Activated CD4-positive, CD25-positive, alpha-beta regulatory T cell treated with anti-CD3 and anti-CD28 coated beads, Interleukin-2, amount 50 U/mL, for 72 hours (primary cell): Measurements from ENCODE around the gene SQOR.
"Not testable (repeated sequence)": the region's sequence is repeated elsewhere in the genome, so short reads cannot be mapped to it uniquely, and the experiment has no call there.

Experiments used
- DNase-seq: peaks from one replicate; pipeline ENCODE4 v3.0.0; 2021

The SQOR gene

DNA sequence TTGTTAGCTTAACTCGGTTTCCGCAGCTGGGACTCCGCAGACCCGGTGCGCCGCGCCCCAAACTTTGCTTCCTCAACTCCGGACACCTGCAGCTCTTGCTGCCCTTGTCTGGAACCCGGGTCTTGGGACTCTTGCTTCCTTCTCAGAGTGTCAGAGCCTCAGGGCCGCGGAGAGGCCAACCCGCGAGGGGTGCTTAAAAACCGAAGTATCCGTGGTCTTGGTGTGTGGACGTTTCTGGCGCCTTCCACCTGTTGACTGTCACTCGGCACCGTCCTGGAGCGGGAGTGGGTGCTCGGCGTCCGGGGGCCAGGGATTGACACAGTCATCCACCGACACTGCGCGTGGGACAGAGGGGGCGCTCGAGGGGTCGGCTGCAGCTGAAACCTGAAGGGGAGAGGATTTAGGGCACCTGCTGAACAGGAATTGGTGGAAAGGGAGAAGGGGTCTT lies 386 bp downstream of the SQOR start:
- DNase-seq = peak; percentile 63

GRCh38 chr15:45635763-45636292 lies 999 bp downstream of the SQOR start:
- DNase-seq = no peak

- DNase-seq = no peak
Measured at GRCh38 chr15:45637141-45637540, 2.3 kb downstream of the SQOR start.

GRCh38 chr15:45637552-45638033 lies 2.8 kb downstream of the SQOR start:
- peak; percentile 40 for DNase-seq

GRCh38 chr15:45640616-45641015 lies 5.8 kb downstream of the SQOR start:
- DNase-seq = no peak

DNA sequence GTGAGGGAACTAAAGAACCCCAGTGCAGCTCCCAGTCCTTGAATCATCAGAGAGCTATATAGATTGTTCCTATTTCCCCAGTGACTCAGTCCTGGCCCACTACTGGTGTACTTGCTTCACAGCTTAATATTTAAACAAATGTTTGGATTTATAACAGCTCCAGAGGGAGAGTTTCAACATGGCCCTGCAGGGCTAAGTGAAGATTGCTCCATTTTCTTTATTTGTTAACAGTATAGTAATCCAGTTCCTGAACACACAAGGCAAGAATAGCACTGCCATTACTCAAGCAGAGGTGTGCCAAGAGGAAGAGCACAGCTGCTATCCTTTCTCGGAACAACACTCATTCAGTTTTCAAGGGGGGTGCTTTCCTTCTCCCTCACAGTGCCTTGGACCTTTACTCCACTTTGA lies 6.5 kb downstream of the SQOR start:
- DNase-seq = no peak

DNA sequence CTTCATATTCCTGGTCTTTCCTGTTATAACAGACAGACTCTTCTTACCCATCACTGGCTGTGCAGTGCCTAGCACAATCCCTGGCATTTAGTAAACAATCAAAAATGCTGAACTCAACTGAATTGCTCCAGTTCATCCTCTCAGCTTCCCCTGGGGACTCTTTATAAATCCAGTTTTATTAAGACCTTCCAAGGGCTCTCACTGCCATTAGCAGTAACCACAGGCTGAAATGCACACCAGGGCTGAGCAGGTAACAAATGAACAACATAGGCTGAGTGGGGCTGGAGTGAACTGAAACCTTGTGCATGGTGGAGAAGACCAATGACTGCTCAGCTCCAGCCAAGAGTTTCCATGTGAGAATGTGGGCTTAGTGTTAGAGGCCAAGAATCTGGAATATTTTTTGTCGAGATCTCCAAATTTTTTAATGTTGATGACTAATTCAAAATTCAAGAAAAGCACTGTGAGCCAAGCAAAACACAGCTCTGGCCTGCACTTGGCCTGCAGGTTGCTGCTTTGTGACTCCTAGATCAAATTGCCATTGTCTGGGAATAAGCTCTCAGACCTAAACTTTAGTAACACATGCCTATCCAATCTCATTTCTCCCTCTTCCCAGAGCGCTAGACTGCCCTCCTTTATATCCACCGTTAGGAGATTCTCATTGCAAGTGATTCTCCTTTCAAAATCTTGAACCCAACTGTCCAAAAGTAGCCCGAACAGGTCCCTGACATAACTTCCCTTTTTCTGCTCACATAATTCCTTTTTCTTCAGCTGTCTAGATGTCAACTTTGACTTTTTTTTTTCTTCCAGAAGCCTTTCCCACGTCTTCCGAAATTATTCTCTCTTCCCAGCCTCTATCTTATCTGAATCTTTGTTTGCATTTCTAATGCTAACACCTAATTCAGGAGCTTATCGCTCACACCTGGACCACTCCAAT lies 7.4 kb downstream of the SQOR start:
- DNase-seq = no peak

DNA sequence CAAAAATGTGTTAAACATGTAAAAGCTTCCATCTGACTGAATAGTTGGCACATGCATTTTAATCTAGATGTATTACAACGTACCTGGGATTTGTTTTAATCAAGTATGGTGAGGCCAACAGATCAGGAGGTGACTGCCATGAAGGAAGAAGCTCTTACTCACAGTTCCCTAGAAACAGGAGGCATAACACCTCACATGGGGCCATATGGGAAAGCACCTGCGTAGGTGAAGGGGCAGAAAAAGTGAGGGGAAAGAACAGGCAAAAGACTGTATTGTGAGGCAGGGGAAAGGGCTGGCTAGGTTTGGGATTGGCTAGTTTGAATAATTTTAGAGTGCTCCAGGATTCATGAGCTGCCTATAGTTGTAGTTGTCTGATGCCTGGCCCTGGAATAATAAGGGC lies 9.6 kb downstream of the SQOR start:
- no peak for DNase-seq

- DNase-seq = no peak
Measured at GRCh38 chr15:45645026-45645980, 10.5 kb downstream of the SQOR start.

GRCh38 chr15:45646220-45646619 lies 11.4 kb downstream of the SQOR start:
- no peak for DNase-seq

GRCh38 chr15:45647828-45648227 lies 13.0 kb downstream of the SQOR start:
- DNase-seq = no peak

DNA sequence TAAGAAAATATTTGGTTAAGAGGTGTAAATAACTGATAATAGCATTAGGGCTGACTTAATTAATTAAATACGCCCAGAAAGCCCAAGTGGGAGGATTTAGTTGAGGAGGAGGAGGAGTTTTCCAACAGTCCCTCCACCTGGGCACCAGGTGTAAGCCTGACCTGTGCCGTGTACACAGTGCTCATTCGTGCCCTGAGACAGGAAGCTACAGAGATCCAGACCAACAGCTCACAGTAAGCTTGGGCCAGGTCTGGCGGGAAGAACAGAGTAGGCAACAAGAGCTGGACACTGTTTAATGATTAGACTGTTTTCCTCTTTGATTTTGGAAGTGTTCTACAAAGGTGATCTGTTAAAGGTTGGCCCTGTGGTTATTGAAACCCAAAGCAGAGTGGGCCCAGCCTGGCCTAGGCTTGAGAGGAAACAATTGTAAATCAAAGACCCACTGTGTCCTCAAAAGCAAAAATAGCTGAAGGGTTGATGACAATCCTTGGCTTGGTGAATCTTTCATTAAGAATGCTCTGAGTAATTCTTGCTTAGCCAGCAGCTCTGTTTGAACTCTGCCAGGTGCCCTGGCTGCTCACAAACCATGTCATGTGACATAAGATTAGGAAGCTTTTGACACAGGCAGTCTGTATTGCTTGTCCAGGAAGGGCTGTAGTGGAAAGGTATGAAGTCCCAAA lies 13.8 kb downstream of the SQOR start:
- DNase-seq = no peak

DNA sequence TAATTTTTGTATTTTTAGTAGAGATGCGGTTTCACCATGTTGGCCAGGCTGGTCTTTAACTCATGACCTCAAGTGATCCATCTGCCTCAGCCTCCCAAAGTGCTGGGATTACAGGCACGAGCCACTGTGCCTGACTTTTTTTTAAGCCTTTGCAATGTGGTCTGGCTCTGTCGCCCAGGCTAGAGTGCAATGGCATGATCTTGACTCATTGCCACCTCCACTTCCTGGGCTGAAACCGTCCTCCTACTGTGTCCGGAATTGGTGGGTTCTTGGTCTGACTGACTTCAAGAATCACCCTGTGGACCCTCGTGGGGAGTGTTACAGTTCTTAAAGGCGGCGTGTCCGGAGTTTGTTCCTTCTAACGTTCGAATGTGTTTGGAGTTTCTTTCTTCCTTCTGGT lies 15.2 kb downstream of the SQOR start:
- DNase-seq = not testable (repeated sequence)

DNA sequence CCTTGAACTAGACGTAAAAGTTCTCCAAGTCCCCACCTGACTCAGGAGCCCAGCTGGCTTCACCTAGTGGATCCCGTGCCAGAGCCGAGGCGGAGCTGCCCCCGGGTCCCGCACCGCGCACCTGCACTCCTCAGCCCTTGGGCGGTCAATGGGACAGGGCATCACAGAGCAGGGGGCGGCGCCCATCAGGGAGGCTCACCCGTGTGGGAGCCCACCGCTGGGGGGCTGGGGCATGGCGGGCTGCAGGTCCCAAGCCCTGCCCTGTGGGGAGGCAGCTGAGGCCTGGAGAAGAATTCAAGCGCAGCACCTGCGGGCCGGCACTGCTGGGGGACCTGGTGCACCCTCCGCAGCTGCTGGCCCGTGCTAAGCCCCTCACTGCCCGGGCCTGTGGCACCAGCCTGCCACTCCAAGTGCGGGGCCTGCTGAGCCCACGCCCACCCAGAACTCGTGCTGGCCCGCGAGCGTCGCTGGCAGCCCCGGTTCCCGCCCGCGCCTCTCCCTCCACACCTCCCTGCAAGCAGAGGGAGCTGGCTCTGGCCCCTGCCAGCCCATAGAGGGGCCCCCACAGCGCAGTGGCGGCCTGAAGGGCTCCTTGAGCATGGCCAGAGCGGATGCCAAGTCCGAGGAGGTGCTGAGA lies 16.2 kb downstream of the SQOR start:
- DNase-seq = no peak

DNA sequence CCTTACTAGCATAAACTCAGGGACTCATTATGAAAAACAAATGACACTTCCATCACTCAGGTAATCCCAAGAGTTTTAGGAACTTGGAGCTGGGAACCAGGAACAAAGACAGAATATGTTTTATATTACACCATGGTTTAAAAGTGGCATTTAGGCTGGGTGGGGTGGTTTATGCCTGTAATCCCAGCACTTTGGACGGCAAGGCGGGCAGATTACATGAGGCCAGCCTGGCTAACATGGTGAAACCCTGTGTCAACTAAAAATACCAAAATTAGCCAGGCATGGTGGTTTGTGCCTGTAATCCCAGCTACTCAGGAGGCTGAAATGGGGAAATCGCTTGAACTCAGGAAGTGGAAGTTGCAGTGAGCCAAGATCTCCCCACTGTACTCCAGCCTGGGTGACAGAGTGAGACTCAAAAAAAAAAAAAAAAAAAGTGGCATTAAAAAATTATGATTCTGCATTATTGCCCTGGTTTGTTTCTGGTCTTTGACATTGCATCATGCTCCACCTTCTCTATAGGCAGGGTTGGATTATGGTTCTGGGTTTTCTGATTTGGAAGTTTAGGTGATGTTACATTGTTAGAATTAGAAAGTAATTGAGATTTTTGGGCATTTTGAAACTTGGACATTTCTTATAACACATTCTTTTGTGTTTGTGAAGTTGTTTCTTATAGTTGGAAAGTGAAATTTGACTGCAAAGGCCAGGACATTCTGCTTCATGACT lies 19.0 kb downstream of the SQOR start:
- no peak for DNase-seq

DNA sequence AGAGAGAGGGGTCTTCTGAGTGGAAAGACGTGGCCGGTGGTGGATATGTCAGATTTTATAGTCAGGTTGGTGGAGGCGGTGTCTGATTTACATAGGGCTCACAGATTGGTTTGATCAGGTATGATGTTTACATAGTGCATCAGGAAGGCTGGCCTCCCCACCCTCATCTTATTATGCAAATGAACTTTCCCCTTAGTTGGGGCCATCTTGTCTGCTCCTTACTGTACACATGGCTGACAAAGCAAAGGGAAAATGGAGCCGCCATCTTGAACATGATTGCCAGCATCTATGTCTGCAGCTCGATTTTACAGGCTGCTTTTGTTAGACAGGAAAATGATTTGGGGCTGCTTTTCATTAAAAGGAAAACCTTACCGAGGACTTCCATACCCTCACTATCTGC lies 19.9 kb downstream of the SQOR start:
- no peak for DNase-seq

DNA sequence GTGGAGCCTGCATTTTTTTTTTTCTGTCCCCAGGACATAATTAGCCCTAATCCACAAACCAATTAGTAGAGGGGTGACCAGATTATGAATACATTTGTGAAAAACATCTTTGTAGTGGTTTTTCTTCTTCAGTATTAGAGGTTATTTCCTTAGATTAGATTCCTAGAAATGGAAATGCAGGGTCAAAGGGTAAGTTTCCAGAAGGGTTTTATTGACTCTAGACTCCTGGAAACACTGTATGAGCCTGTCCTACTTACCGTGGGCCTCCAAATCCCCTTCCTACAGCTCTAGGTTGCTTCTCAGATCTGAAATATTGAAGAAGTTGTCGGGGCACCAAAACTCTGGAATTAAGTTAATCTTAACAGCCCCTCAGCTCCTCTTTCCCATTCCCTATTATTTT lies 22.4 kb downstream of the SQOR start:
- no peak for DNase-seq

GRCh38 chr15:45657764-45658545 lies 23.1 kb downstream of the SQOR start:
- no peak for DNase-seq

GRCh38 chr15:45660231-45660979 lies 25.6 kb downstream of the SQOR start:
- no peak for DNase-seq

DNA sequence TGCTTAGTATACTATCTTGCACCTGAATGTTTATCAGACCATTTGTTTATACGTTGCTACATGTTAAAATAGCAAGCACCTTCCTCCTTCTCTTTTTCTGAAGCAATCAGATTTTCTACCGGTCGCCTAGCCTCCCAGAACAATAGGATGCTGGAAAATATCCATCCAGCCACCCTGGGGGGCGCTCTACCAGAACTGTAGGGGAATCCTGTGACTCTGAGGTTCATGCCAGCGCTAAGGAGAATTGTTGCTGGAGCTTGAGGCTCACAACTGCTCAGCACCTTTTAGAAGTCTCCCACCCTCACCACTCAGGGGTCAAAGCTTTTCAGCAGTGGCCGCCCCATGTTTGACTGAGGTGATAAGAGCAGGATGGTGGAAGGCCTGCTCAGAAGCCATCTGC lies 27.5 kb downstream of the SQOR start:
- no peak for DNase-seq
